Measurements from ENCODE around the gene PIGN. TPM values are rescaled to one million over a fixed set of nuclear protein-coding genes. Genes with fewer than 3 reads are reported as not detected.

The PIGN gene
- polyA plus RNA-seq, 1 experiment, result 33.7 TPM

DNA sequence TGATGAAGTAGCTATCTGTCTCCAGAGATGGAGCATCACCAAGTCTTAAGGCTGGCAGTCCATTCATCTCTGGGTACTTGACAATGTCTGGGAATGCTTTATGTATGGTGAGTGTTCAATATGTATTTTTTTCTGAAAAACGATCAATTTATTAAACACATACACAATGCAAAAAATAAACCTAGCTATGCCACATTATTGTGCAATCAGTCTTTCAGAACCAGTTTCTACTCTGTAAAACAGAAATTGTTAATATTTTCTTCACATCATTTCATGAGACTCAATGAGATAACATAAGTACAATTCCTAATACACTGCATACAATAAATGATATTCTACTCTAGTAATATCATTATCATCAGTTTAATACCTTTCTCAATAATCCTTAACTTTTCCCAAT is 122.5 kb downstream of the PIGN start:
- no peaks in the 10 kb centered on the region for H3K27me3 ChIP-seq (ENCODE audit: control insufficient read depth, insufficient read depth, low read length)
- ChIA-PET POLR2A (no interaction called here), CTCF (no interaction called here)

DNA sequence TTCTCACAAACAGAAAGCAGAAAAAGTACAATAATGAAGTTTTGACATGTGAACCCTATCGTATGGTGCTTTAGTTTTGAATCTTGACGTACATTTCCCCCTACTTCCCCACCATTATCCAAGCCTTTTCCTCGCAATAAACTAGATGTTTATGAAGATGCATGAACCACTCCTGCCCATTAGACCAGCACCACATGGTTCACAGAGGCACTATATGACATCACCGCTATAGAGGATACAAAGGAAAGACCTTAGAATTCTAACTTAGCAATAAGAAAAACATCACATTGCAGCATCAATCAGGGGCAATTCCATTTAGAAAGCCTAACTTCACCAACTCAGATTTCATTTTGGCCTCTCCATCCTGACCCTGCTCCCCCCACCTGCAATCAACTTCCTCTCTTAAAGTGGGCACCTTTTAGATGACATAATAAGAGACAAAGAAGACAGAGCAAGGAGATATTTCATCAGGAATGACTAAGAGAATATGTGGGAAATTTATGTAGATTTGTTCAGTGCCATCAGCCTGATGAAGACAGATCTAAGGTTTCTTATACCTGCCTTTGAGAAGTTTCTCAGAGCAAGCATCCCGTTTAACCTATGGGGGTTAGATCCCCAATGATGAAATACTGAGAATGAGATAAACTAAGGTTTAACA is 124.9 kb downstream of the PIGN start:
- no peak overlapping the region for H3K27ac ChIP-seq (ENCODE audit: low read depth, low read length)
- no peak overlapping the region for H3K4me3 ChIP-seq (ENCODE audit: low read depth, low read length)
- no peak for DNase-seq (ENCODE audit: low read depth, low spot score)
- TF ChIP-seq CTCF (IDR thresholded peaks at IDR 0.05; ENCODE audit: low read depth, low read length), result no peak
- no peaks in the 10 kb centered on the region for H3K9me3 ChIP-seq (ENCODE audit: control insufficient read depth, insufficient read depth, low read length)
- ChIA-PET CTCF (no interaction called here), POLR2A (no interaction called here)
- H3K27me3 ChIP-seq (ENCODE audit: control insufficient read depth, insufficient read depth, low read length), result no peaks in the 10 kb centered on the region

More for the DNA sequence above, 122.5 kb downstream of the PIGN start:
- Histone ChIP-seq H3K27ac (ENCODE audit: low read depth, low read length) (no peak overlapping the region), H3K4me3 (ENCODE audit: low read depth, low read length) (no peak overlapping the region), H3K9me3 (ENCODE audit: control insufficient read depth, insufficient read depth, low read length) (no peaks in the 10 kb centered on the region)
- no peak for DNase-seq (ENCODE audit: low read depth, low spot score)
- TF ChIP-seq CTCF (IDR thresholded peaks at IDR 0.05; ENCODE audit: low read depth, low read length), result no peak

DNA sequence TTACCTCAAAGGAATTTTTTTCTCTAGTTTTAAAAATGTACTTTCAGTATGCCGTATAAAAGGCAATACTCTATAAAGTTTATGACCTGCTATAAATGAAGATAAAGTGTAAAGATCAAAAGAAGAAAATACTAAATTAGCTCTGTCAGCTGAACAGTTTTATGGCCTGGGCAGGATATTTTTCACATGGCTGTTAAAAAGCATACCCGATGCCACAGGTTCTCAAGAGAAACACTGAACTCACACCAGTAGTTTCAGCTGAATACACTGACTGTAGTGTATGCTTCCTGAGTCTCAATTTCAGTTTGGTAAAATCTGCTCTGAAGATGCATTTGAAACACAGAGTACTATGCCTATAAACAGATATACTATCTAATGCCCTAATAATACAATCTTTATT is 126.0 kb downstream of the PIGN start:
- no peak for DNase-seq (ENCODE audit: low read depth, low spot score)
- H3K27me3 ChIP-seq (ENCODE audit: control insufficient read depth, insufficient read depth, low read length), result no peaks in the 10 kb centered on the region
- no peak overlapping the region for H3K4me3 ChIP-seq (ENCODE audit: low read depth, low read length)
- no peak for TF ChIP-seq CTCF (IDR thresholded peaks at IDR 0.05; ENCODE audit: low read depth, low read length)
- H3K9me3 ChIP-seq (ENCODE audit: control insufficient read depth, insufficient read depth, low read length), result no peaks in the 10 kb centered on the region
- H3K27ac ChIP-seq (ENCODE audit: low read depth, low read length), result no peak overlapping the region
- ChIA-PET POLR2A (no interaction called here), CTCF (no interaction called here)

- no peak for TF ChIP-seq CTCF (IDR thresholded peaks at IDR 0.05; ENCODE audit: low read depth, low read length)
- no peak overlapping the region for H3K4me3 ChIP-seq (ENCODE audit: low read depth, low read length)
- DNase-seq (ENCODE audit: low read depth, low spot score), result no peak
- H3K27me3 ChIP-seq (ENCODE audit: control insufficient read depth, insufficient read depth, low read length), result no peaks in the 10 kb centered on the region
- H3K27ac ChIP-seq (ENCODE audit: low read depth, low read length), result no peak overlapping the region
- no peaks in the 10 kb centered on the region for H3K9me3 ChIP-seq (ENCODE audit: control insufficient read depth, insufficient read depth, low read length)
- CTCF ChIA-PET, result interaction anchor here (0.9 kb wide), 1 partner anchor 473 kb away, joined by 3 read pairs; no protein-coding TSS in a partner anchor
- POLR2A ChIA-PET, result no interaction called here
These were observed 131.8 kb downstream of the PIGN start for GRCh38 chr18:62054929-62055498.

GRCh38 chr18:62048279-62048678 is 138.6 kb downstream of the PIGN start:
- POLR2A ChIA-PET, result no interaction called here
- Histone ChIP-seq H3K27ac (ENCODE audit: low read depth, low read length) (no peak overlapping the region), H3K27me3 (ENCODE audit: control insufficient read depth, insufficient read depth, low read length) (no peaks in the 10 kb centered on the region), H3K4me3 (ENCODE audit: low read depth, low read length) (no peak overlapping the region), H3K9me3 (ENCODE audit: control insufficient read depth, insufficient read depth, low read length) (peaks cover 7% of the 10 kb centered on the region)
- TF ChIP-seq CTCF (IDR thresholded peaks at IDR 0.05; ENCODE audit: low read depth, low read length), result no peak
- CTCF ChIA-PET, result no interaction called here
- no peak for DNase-seq (ENCODE audit: low read depth, low spot score)

All from AG04450 (cell line).